HG03039 (cell line): Measurements from ENCODE around the gene RLN3.

Source experiments
- ATAC-seq: cut with Tn5 transposase; IDR thresholded peaks from one replicate; pipeline ENCODE4 v1.9.1; 2021; ENCODE audit warnings: mild to moderate bottlenecking, moderate library complexity; ENCODE audit not compliant: unreplicated experiment

Gene RLN3

GRCh38 chr19:14054099-14054498 is 26.2 kb downstream of the RLN3 start:
- no peak for ATAC-seq

GRCh38 chr19:14054721-14055120 is 26.8 kb downstream of the RLN3 start:
- ATAC-seq, result no peak

GRCh38 chr19:14055396-14055795 is 27.4 kb downstream of the RLN3 start:
- ATAC-seq, result no peak

GRCh38 chr19:14056069-14056666 is 28.2 kb downstream of the RLN3 start:
- no peak for ATAC-seq

GRCh38 chr19:14056741-14057356 is 28.9 kb downstream of the RLN3 start:
- no peak for ATAC-seq

GRCh38 chr19:14058182-14059092 is 30.5 kb downstream of the RLN3 start:
- no peak for ATAC-seq

- no peak for ATAC-seq
Measured at GRCh38 chr19:14059093-14059480, 31.1 kb downstream of the RLN3 start.

- ATAC-seq, result no peak
Measured at GRCh38 chr19:14059652-14060155, 31.8 kb downstream of the RLN3 start.

- no peak for ATAC-seq
Measured at GRCh38 chr19:14061081-14061749, 33.3 kb downstream of the RLN3 start.

GRCh38 chr19:14061751-14062557 is 34.0 kb downstream of the RLN3 start, which contains the start of gene PALM3:
TSS of gene PALM3 (minus strand) at chr19:14062076. CDS start at chr19:14061980, 96 bp downstream.
- ATAC-seq, result no peak

- no peak for ATAC-seq
Measured at GRCh38 chr19:14062558-14062855, 34.6 kb downstream of the RLN3 start.

- ATAC-seq, result no peak
Measured at GRCh38 chr19:14063105-14063504, 35.2 kb downstream of the RLN3 start.

- ATAC-seq, result no peak
Measured at GRCh38 chr19:14066134-14066533, 38.2 kb downstream of the RLN3 start.

- ATAC-seq, result no peak
Measured at GRCh38 chr19:14070268-14071050, 42.5 kb downstream of the RLN3 start.

GRCh38 chr19:14072535-14073260 is 44.8 kb downstream of the RLN3 start, which contains the start of gene MISP3:
TSS of gene MISP3 (plus strand) at chr19:14072786. CDS start at chr19:14073310, 524 bp downstream.
- peak; percentile 5 for ATAC-seq

- ATAC-seq, result peak; percentile 41
Measured at GRCh38 chr19:14073261-14073924, 45.4 kb downstream of the RLN3 start.

GRCh38 chr19:14073925-14074838 is 46.2 kb downstream of the RLN3 start:
- no peak for ATAC-seq
